Measurements from ENCODE around the gene FLII.

The FLII gene

DNA sequence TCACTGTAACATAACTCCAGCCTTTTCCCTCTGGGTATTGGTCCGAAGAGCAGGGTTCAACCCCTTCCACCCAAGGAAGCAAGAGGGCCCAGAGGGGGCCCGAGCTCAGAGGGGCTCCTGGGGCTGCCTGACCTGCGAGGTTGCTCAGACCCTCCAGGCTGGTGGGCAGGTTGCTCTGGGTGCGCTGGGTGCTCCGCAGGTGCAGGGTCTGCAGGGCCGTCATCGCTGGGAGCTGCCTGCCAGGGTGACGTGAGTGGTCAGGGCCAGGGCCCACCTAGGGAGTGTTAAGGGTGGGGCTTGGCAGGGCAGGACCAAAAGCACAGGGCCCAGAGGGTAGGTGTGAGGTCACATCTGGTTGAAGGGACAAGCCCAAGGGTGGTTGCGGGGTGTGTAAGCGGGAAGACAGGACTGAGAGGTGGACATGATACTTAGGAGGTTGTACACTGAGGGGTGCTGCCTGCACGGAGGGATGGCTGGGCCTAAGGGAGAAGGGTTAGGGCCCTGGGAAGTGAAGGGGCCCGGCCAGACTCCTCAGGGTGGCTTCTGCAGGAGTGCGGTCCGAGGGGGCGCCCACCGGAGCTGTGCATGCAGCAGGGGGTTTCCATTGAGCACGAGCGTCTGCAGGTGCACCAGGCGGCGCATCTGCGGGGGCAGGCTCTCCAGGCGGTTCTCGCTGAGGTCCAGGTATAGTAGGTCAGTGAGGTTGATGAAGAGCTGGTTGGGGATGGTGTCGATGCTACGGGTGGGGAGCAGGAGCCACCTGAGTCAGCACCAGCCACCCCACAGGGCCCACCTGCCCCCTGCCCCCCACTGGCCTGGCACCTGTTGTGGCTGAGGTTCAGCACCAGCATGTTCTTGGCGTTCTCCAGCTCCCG is 4.4 kb downstream of the FLII start:
- no peak for TF ChIP-seq GATA2 (IDR thresholded peaks at IDR 0.05; ENCODE audit: low read depth, low read length)
- no peak for TF ChIP-seq GATA3 (IDR thresholded peaks at IDR 0.05; ENCODE audit: low read depth, low read length)

DNA sequence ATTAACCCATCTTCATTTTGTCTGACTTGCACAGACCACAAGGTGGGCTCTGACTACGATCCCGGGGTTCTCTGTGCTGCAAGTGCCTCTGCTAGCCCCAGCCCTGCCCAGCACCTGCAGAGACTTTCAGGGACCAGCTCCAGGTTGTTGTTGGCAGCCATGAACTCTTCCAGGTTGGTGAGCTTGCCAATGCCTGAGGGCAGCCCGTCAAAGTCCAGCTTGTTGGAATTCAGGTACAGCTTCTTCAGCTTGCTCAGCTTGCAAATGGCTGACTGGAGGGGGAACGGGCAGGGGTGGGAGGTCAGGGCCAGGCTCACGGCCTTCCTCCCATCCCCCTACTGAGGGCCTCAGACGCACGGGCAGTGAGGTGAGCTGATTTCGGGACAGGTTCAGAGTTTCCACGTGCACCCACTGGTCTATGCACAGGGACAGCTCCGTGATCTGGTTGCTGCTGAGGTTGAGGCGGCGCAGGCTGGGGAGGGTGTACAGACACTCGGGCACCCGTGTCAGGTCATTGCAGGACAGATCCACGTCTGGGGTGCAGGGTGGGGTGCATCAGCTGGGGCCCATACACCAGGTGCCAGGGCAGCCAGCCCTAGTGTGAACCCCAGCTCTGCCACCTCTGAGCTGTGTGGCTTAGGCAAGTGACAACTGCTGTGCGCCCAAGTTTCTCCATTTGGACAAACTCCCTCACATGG is 5.2 kb downstream of the FLII start:
- no peak for TF ChIP-seq GATA3 (IDR thresholded peaks at IDR 0.05; ENCODE audit: low read depth, low read length)
- TF ChIP-seq GATA2 (IDR thresholded peaks at IDR 0.05; ENCODE audit: low read depth, low read length), result no peak

DNA sequence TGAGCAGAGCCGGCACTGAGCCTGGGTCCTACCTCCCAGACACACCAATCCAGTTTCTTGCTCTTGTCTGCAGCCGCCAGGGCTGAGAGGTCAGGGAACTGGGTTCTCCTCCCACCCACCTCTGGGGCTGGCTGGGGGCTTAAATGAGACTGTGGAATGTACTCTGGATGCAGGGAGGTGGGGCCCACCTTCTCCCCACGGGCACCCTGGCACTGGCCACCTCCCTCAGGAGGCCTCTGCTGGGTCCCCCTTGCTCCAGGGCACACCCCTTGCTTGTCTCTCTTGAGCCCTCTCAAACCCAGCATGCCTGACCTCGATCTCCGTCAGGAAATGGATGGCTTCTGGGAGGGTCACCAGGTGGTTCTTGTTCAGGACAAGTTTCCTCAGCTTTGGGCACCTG is 6.4 kb downstream of the FLII start:
- no peak for TF ChIP-seq GATA2 (IDR thresholded peaks at IDR 0.05; ENCODE audit: low read depth, low read length)
- TF ChIP-seq GATA3 (IDR thresholded peaks at IDR 0.05; ENCODE audit: low read depth, low read length), result no peak

DNA sequence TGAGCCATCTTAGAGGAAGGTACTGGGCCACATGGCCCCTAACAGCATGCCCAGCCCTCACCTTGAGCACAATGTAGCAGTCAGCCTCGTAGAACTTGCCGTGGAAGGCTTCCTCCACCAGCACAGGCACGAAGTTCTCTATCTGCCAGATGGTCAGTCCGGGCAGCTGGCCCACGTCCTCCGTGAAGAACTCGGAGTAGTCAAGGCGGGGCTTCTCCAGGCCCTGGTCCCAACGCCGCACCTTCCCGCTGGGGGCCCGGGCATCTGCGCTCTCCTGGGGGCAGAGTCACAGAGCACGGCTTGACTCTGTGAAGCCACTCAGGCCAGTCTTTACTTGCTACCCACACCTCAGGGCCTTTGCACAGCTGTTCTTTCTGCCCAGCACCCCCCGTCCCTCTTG is 7.3 kb downstream of the FLII start:
- no peak for TF ChIP-seq GATA2 (IDR thresholded peaks at IDR 0.05; ENCODE audit: low read depth, low read length)
- TF ChIP-seq GATA3 (IDR thresholded peaks at IDR 0.05; ENCODE audit: low read depth, low read length), result no peak

DNA sequence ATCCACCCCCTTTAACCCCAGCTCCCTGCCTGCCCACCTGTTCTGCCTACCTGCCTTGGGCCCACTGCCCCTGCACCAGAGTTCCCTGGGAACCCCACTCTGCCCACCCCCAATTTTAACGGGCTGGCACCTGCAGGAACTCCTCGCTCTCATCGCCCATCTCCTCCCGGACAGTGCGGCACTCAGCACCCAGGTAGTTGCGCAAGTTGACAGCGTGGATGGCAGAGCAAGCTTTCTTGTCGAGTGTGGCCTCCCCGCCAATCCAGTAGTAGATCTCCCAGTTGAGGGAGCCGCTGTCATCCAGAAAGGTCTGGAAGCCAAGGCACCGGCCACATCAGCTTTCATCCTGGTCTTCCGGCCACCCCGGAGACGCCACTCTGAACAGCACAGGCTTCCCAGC is 7.8 kb downstream of the FLII start:
- TF ChIP-seq GATA3 (IDR thresholded peaks at IDR 0.05; ENCODE audit: low read depth, low read length) (no peak), GATA2 (IDR thresholded peaks at IDR 0.05; ENCODE audit: low read depth, low read length) (no peak)

DNA sequence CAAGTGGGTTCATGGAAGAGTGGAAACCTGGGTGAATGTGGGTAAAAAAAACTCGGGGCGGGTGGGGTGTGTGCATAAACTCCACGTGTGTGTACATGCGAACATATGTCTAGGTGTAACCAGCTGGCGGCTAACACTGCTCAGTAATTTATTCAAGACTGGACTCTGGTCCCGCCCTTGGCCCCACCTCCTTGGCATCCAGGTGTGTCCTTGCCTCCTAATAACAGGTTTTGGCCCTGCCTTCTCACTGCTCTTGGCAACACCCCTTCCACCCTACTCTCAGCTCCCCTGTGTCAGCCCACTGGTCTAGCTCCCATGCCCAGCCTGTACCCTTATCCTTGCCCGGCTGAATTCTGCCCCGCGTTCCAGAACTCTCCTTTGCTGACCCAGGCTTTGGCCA is 8.3 kb downstream of the FLII start:
- TF ChIP-seq GATA2 (IDR thresholded peaks at IDR 0.05; ENCODE audit: low read depth, low read length) (no peak), GATA3 (IDR thresholded peaks at IDR 0.05; ENCODE audit: low read depth, low read length) (no peak)

DNA sequence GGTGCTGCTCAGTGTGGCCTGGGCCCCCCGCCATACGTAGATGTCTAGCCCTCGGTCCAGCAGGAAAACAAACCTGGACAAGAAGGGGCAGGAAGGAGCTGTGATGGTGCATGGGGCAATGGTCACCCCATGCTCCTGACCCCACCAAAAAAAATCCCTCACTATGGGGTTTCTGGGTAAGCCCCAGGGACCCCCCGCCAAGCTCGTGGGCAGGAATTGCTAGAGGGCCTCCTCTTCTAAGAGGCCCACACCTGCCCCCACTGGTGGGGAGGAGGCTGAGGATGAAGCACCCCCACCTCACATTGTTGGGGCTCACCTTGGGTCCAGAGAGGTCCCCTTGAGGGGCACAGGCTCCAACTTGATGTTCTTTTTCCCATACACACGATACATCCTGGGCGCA is 9.7 kb downstream of the FLII start:
- no peak for TF ChIP-seq GATA3 (IDR thresholded peaks at IDR 0.05; ENCODE audit: low read depth, low read length)
- no peak for TF ChIP-seq GATA2 (IDR thresholded peaks at IDR 0.05; ENCODE audit: low read depth, low read length)

DNA sequence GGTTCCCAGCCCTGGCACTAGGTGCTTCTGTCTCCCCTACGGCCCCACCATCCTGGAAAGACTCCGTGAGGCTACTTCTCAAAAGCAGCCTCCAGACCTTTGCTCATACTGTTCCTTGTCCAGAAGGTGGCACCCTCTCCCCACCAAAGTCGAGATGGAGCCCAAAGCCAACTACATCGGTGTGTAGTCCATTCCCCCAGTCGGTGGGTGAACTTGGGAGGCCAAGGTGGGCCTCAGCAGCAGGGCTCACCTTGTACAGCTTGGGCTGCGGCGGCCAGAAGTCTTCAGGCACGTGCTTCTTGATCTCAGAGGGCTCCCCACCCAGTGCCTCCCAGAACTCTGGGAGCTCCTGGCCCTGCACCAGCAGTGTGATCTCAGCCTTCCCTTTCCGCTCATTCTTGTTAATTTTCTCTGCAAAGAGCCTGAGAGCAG is 10.2 kb downstream of the FLII start:
- TF ChIP-seq GATA2 (IDR thresholded peaks at IDR 0.05; ENCODE audit: low read depth, low read length) (no peak), GATA3 (IDR thresholded peaks at IDR 0.05; ENCODE audit: low read depth, low read length) (no peak)

DNA sequence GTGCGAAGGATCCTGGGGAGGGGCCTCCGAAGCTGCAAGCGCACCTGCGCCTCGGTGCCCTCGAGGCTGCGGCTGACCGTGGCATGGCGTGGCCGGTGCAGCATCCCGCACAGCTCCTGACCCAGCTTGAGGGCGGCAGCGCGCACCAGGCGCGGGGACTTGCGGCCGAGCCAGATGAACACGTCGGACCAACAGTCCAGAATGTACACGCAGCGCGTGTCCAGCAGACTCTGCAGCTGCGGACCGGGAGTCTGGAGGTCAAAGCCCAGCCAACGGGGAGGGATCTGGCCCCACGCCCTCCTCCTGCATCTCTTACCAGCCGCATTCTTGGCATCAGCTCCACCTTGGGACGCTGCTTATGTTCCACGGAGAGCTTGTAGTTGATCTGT is 10.9 kb downstream of the FLII start:
- TF ChIP-seq GATA2 (IDR thresholded peaks at IDR 0.05; ENCODE audit: low read depth, low read length) (no peak), GATA3 (IDR thresholded peaks at IDR 0.05; ENCODE audit: low read depth, low read length) (no peak)

DNA sequence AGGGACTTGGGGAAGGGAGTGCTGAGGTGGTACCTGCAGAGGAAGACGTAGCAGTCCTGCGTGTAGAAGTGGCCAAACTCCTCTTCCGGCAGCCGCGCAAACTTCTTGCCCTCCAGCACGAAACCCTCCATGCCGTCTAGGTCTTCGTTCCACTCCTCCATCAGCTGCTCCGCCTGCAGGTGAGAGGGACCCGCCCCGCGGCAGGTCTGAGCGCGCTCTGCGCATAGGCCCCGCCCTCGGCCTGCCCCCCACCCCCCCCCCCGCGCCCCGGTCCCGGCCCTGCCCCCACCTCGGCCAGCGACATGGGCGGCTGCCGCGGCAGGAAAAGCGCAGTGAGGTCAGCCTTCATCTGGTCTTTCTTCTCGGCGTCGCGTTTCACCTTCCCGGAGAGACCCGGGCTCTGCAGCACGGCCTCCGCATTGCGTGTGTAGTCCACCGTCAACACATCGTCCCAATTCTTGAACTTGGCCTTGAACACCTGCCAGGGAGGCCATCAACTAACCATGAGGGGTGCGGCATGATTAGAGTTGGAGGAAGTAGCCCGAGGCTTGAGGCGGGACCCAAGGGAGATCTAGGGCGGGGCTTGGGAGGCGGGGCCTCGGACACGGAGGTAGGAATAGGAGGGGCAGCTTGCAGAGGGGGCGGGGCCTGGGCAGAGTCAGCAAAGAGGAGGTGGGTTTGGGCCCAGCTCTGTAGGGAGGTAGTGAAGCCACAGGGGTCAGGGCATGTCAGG is 11.5 kb downstream of the FLII start:
- no peak for TF ChIP-seq GATA3 (IDR thresholded peaks at IDR 0.05; ENCODE audit: low read depth, low read length)
- TF ChIP-seq GATA2 (IDR thresholded peaks at IDR 0.05; ENCODE audit: low read depth, low read length), result no peak

DNA sequence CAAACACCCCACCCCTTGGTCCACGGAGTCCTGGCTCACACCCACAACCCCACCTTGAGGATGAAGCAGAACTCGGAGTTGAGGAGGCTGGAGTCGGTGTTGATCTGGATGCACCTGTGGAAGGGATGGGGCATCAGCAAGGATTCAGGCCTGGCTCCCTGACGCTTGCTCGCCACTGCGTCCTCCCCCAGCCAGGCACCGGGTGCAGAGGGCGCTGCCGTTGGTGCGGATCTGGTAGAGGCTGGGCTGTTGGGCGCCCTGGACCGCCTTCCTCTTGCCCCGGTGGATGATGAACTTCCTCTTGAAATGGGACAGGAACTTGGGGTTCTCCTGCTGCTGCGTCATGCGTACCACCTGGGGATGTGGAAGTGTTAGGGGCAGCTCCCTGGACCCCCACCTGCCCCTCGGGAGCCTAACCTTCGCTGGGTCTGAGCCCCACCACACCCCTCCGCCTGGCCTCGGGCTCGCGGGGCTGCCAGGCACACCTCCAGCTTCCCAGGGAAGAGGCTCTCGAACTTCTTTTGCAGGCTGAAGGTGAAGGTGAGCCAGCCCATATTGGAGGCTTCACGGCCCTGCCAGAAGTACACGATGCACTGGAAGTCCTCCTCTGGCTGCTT is 12.3 kb downstream of the FLII start:
- TF ChIP-seq GATA3 (IDR thresholded peaks at IDR 0.05; ENCODE audit: low read depth, low read length) (no peak), GATA2 (IDR thresholded peaks at IDR 0.05; ENCODE audit: low read depth, low read length) (no peak)

DNA sequence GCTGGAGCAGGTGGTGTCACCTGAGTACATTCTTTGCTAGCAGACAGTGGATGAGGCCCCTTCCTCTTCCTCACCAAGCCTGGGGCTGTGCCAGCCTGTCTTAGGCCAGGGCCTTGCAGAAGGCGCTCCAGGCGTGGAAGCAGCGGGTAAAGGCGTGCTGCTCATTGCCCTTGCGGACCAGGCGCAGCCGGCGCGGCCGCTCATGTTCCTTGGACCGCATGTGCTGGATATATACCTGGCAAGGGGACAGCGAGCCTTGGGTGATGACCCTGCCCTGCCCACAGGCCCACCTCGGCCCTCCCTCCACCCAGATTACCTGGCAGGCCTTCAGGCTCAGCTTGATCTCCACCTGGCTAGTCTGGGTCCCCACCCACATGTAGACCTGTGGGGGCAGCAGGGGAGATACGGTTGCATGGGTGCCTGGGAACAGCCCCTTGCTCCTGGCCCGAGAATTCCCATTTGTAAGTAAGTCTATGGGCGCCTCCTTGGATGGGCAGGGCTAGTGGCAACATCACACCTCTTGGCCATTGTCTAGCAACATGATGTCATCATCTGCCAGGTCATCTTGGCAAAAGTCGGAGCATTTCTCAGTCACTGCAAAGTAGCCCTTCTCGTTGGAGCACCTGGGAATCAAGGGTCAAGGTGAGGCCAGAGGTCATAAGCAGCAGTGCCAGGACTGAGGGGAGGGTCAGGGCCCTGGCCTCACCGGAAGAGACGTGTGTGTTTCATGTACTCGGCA is 13.3 kb downstream of the FLII start:
- TF ChIP-seq GATA2 (IDR thresholded peaks at IDR 0.05; ENCODE audit: low read depth, low read length) (no peak), GATA3 (IDR thresholded peaks at IDR 0.05; ENCODE audit: low read depth, low read length) (no peak)

DNA sequence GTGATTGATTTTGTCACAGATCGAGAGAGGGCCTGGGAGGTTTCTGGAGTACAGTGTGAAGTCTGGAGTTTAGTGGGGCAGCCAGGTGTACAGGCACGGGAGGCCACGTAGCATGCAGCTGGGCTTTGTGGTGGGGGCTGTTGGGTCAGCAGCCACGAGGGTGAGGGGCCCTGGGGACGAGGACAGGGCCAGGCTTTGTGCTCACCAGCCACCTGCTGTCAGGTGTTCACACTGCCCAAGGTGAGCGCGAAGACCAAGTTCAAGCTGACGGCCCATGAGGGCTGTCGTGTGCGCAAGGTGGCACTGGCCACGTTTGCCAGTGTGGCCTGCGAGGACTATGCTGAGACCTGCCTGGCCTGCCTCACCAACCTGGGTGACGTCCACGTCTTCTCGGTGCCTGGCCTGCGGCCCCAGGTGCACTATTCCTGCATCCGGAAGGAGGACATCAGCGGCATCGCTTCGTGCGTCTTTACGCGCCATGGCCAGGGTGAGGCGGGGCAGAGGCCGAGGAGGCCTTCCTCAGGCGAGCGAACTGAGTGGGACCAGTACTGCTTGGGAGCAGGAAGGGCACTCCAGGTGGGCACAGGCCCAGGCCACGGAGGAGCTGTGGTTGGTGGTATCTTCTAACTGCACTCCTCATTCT is 17.2 kb downstream of the FLII start:
- TF ChIP-seq GATA2 (IDR thresholded peaks at IDR 0.05; ENCODE audit: low read depth, low read length), result no peak
- TF ChIP-seq GATA3 (IDR thresholded peaks at IDR 0.05; ENCODE audit: low read depth, low read length), result no peak
